Muscle of back (tissue), 13 donors: Measurements from ENCODE around the gene YY2. TPM values are rescaled to one million over a fixed set of nuclear protein-coding genes. Genes with fewer than 3 reads are reported as not detected.
A peak's percentile ranks its signal among the peaks of the same experiment; 100 is the strongest.
"Not testable (repeated sequence)": the region's sequence is repeated elsewhere in the genome, so short reads cannot be mapped to it uniquely, and the experiment has no call there.

Experiments
- DNase-seq, 3 donors: peaks; one replicate each; pipeline versions ENCODE4 v3.0.0 to v3.0.0-alpha.2; 2013
- long read RNA-seq, 9 donors: transcript quantifications; one replicate each; lab custom pipeline, GENCODE V29; 2026
- polyA plus RNA-seq, 10 donors: library from polyadenylated mRNA; unstranded; fragments of 120-200 nt; gene quantifications; one replicate each; pipeline ENCODE4 v1.2.1, GENCODE V29; 2013; ENCODE audit not compliant: insufficient read length in 10 of 10

The YY2 gene
- 1 to 10 TPM; 1.1 to 2.2 (median 1.7) TPM for polyA plus RNA-seq
- long read RNA-seq, donor 1: 0 reads
- long read RNA-seq, donor 2, partial matches to known transcripts: 0 of 2 reads
- long read RNA-seq, donor 2, other reads (novel, unspliced or antisense): 0 of 2 reads
- long read RNA-seq, donor 3, partial matches to known transcripts: 0 of 1 reads
- long read RNA-seq, donor 3, other reads (novel, unspliced or antisense): 0 of 1 reads
- long read RNA-seq, donor 4, partial matches to known transcripts: 0 of 1 reads
- long read RNA-seq, donor 4, other reads (novel, unspliced or antisense): 0 of 1 reads
- long read RNA-seq, donor 5: 0 reads
- long read RNA-seq, donor 6, partial matches to known transcripts: 0 of 1 reads
- long read RNA-seq, donor 6, other reads (novel, unspliced or antisense): 0 of 1 reads
- long read RNA-seq, donor 7: 0 reads
- long read RNA-seq, donor 8, partial matches to known transcripts: 0 of 1 reads
- long read RNA-seq, donor 8, other reads (novel, unspliced or antisense): 0 of 1 reads
- long read RNA-seq, donor 9: 0 reads

DNA sequence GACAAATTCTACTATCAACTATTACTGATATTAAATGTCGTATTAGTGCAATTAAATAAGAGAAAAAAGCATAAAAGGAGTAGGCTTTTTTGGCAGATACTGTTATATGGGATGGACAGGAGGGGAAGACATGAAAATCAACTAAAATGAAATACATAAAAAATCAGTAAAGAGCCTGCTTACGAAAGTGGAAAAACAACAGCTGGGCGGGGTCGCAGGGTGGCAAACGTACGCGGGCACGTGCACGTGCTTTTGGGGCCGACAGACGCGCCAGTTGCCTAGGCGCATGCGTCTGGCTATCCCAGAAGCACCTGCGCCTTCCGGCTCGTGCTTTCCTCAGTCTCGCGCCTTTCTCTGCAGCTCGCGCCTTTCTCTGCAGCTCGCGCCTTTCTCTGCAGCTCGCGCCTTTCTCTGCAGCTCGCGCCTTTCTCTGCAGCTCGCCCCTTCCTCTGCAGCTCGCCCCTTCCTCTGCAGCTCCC is at the start of gene YY2:
YY2 (plus strand) TSS at position 51 of the 479 bp plus-strand sequence. CDS start 498 bp downstream, outside the sequence.
- DNase-seq: no peak

DNA sequence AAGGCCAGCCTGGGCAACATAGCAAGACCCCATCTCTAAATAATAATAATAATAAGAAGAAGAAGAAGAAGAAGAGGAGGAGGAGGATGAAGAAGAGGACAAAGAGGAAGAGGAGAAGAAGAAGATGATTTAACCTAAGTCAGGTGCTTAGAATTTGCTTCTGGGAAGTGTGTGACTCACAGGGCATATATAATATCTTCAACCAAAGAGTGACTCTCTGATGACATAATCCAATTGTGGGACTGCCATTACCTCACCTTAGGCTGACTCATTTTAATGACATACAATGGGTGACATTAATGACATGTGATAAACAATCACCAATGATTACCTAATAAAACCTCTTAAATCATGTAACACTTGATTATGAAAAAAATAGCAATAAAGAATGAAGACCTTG is 49.1 kb upstream of the YY2 start:
- no peak for DNase-seq

DNA sequence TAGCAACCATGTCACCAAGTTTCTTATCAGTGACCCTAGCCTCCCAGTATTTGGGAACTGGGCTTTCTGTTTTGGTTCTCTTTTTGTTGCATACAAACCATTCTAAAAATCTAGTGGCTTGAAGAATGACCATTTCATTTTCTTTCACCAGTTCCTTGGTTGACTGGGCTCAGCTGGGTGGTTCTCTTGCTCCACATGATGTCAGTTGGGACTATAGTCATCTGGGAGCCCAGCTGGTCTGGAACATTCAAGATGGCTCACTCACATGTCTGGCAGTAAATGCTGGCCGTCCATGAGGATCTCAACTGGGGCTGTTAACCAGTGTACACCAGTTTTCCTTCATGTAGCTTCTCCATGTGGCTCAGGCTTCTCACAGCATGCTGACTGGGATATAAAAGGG is 44.0 kb upstream of the YY2 start:
- DNase-seq: no peak

DNA sequence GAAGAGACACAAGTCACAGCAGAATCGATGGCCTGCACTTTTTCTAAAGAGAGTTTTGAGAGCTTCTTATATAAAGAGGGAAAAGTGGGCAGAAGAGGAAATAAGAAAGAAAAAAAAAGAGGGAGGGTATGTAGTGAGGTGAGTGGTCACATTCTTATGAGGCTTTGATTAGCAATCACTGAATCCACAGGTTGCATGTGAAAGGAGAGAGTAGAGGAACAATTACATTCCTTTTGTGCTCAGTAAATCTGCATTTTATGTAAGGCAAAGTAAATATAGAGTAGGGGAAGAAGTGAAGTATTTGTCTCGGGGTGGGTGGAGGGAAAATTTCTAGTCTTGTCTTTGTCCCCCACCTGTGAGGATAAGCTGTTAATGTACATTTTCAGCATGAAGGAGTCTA is 43.2 kb upstream of the YY2 start:
- no peak for DNase-seq

- no peak for DNase-seq
Measured at GRCh38 chrX:21813612-21814368, 42.0 kb upstream of the YY2 start.

DNA sequence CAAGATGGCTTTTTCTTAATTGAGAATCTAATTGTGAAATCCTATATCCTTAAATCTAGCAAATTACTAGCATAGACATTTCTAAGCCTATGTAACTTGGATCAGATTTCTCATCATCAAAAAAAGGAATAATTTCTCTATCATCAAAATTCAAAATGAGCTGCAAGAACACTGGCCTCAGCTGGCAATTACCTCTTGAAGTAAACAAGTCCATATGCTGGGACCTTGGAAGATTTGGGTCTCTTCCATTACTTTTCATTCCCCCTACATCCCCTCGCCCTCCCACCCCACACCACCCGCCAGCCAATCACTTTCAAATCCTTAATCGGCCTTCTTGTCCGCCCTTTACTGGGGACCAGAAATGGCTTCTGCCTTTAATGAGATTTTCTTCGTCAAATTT is 39.7 kb upstream of the YY2 start:
- no peak for DNase-seq

- not testable (repeated sequence) for DNase-seq
Measured at GRCh38 chrX:21820170-21820569, 35.6 kb upstream of the YY2 start.

DNA sequence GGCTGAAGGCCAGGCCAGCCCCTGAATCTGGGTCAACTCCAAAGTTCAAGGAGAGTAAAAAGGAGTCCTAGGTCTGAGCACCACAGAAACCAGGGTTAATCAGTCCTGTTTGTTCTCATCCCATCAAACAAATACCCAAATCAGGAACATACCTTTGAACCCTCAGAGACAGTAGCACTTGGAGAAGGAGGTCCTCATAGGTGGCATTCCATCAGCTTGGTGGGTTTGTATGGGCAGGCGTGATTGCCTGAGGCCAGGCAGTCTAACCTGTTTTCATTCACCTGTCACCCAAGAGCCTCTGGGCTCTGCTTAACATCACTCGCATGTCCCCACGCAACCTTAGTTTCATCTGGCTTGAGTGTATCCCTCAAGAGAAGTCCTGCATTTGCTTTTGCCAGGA is 33.9 kb upstream of the YY2 start:
- no peak for DNase-seq

- no peak for DNase-seq
Measured at GRCh38 chrX:21831496-21831895, 24.3 kb upstream of the YY2 start.

GRCh38 chrX:21837056-21837455 is 18.7 kb upstream of the YY2 start:
- no peak for DNase-seq

DNA sequence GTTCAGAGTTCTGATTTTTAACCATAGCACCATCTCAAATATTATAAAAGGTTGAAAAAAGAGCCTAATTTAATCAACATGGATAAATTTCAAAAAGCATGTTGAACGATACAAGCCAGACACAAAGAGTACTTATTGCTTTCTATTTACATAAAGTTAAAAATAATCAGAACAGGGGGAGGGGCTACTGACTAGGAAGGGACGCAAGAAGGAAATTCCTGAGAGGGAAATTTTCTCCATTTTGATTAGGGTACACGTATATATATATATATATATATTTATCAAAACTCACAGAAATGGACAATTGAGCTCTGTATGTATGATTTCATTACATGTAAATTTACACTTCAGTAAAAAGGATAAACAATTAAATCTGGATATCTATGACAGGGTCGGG is 16.9 kb upstream of the YY2 start:
- no peak for DNase-seq

DNA sequence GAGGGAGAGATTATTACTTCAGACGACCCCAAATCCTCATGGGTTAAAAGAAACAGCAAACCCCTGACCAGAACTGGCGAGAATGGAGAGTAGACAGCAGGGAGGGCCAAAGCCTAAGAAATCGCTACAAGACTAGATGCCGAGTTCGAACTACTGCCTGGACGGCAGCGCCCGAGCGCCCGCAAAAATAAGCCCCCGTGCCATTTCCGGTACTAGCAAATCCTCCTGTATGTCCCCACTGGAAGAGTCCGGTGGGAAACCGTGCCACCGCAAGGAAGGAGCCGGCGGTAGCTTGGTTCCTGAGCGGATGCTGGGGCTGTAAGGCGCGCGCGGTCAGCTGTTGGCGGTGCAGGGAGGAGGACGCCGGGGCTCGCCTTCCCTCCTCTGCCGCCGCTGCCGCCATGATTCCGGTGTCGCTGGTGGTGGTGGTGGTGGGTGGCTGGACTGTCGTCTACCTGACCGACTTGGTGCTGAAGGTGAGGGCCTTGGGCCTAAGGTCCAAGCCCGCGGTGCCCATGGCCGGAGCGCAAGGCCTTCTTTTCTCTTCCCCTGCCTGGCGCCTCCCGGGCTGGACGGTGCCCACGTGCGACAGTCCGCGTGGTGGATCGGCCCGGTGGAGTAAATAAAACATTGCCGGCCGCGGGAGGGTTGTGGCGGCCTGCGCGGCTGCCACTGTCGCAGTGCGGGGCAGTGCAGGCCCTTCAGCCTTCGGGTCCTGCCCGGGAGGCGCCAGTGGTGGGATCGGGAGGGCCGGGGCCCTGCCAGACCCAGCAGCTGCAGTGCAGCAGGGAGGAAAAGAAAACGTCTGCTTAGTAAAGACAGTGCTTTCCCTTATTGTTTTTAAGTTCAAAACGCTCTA is 16.2 kb upstream of the YY2 start, which contains the start of gene MBTPS2:
MBTPS2 (plus strand) TSS at position 284 of the 859 bp plus-strand sequence; CDS start at position 402, 118 bp downstream.
- DNase-seq: peak; percentile 85 to 94 (median 90)

DNA sequence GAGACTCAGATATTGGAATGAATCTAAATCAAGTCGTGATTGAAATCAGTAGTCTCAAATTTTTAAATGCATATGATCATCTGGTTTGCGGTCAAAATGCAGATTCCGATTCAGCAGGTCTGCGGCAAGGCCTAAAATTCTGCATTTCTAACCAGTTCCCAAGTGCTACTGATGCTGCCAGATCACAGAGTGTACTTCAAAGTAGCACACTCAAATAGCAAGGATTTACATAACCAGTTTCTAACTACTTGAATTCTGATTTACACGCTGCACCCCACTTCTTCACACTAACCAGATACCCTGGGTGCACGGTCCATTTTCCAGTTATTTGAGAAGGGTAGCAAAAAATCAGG is 15.6 kb upstream of the YY2 start:
- DNase-seq: peak in 1 of 3 donors; percentile 6

DNA sequence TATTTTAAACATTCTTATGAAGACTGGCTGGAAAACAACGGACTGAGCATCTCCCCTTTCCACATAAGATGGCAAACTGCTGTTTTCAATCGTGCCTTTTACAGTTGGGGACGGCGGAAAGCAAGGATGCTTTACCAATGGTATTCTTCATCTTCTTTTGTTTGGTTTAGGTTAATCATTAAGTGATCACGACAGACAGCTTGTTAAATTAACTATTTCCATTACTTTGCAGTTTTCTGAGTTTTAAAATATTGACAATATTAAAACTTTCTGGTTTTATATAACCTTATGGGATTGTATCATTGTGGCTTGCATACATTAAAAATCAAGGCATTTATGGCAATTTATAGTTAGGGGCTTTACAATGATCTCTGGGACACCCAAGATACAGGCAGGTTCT is 12.6 kb upstream of the YY2 start:
- DNase-seq: no peak

DNA sequence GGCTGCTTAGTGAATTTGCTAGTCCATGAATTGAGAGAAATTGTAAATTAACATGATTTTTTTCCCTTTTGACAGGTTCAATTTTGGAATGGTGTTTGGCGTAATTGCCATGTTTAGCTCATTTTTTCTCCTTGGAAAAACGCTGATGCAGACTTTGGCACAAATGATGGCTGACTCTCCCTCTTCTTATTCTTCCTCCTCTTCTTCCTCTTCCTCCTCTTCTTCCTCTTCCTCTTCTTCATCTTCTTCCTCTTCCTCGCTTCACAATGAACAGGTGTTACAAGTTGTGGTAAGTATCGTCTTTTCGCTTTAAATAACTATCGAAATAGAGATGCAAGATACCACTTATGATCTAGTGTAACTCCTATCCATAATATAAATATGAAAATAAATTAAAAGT is 10.7 kb upstream of the YY2 start:
- no peak for DNase-seq

DNA sequence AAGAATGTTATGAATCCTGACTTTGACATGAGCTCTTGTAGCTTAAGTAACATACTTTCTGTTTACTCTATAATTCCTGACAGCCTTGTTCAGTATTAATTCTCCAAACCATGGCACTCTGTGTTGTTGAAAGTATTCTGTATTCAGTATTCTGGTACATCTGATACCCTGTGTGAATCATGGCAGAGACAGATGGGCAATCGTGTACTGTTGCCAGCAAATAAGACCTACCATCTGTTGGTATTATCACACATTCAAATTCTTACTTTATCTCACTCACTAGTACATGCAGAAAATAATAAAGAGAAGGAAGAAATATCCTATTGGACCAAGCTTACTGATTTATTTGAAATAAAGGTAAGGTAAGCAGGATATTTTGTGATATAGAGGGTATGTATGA is 8.4 kb upstream of the YY2 start:
- peak; percentile 11 to 26 (median 17) for DNase-seq

DNA sequence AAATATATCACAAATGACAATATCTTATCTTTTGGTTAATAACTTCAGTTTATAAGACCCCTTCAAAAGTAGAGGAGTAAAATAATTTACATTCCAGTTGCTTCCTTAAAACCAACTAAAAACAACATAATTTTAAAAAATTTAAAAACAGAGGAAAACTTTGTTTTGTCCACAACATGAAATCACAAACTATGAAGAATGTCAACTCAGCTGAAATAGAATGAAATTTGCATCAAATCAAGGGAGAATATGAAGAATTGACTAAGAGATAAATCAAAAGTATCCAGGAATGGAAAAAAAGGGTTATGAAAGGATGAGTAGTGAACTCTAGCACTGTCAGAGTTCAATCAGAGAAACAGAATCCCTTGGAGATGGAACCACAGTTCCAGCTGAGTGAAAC is 2.2 kb upstream of the YY2 start:
- no peak for DNase-seq

- DNase-seq: no peak
Measured at GRCh38 chrX:21856504-21856903, 717 bp downstream of the YY2 start.

DNA sequence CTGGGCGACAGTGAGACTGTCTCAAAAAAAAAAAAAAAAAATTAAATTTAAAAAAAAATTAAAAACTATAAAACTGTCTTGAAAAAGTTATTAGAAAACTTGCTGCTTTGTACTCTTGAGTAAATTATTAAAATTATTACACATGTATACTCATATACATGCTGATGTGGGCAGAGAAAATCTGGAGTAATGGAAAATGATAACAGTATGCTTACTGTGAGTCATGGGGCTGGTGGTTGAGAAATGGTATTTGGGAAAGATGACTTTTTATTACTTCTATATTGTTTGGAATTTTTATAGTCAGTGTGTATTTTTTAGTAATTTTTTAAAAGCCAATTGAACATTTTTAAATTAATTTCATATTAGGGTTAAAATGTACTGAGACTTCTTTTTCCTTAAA is 7.5 kb downstream of the YY2 start:
- DNase-seq: no peak

DNA sequence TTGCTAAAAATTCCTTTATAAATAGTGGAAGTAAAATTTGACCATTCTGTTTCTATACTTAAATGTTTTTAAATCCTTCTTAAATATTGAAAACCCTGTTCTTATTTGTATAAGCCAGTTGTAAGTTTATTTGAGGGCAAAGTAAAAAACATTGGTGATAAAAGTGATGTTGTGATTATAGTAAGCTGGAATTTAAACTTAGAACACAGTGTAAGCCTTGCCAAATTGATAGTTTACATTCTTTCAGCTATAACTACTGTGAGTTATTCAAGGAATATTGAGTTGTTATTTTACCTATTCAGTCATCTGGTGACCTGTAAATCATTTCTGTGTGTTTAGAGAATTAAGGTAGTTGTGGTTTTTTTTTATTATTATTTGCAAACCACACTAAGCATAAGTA is 9.6 kb downstream of the YY2 start:
- DNase-seq: no peak

GRCh38 chrX:21870494-21870893 is 14.7 kb downstream of the YY2 start:
- DNase-seq: peak in 2 of 3 donors; percentile 9 to 15
